ENCODE data around the gene COMT.
"Not testable (repeated sequence)": the region's sequence is repeated elsewhere in the genome, so short reads cannot be mapped to it uniquely, and the experiment has no call there.

COMT gene

GRCh38 chr22:19929586-19930550 is 11.7 kb upstream of the COMT start:
- DNase-seq (ENCODE audit: low read depth in 2 of 2), result no peak

GRCh38 chr22:19930551-19931486 is 10.8 kb upstream of the COMT start:
- DNase-seq (ENCODE audit: low read depth in 2 of 2), result no peak

- no peak for DNase-seq (ENCODE audit: low read depth in 2 of 2)
These were observed 10.1 kb upstream of the COMT start for GRCh38 chr22:19931514-19931913.

- DNase-seq (ENCODE audit: low read depth in 2 of 2), result no peak
These were observed 9.0 kb upstream of the COMT start for GRCh38 chr22:19932367-19933206.

GRCh38 chr22:19933341-19934241 is 8.0 kb upstream of the COMT start:
- no peak for DNase-seq (ENCODE audit: low read depth in 2 of 2)

GRCh38 chr22:19935123-19935718 is 6.4 kb upstream of the COMT start:
- not testable (repeated sequence) for DNase-seq (ENCODE audit: low read depth in 2 of 2)

GRCh38 chr22:19936513-19936912 is 5.1 kb upstream of the COMT start:
- DNase-seq (ENCODE audit: low read depth in 2 of 2), result no peak

GRCh38 chr22:19937616-19938473 is 3.7 kb upstream of the COMT start:
- no peak for DNase-seq (ENCODE audit: low read depth in 2 of 2)

GRCh38 chr22:19940536-19941364 is 822 bp upstream of the COMT start:
- no peak for DNase-seq (ENCODE audit: low read depth in 2 of 2)

- peak in 1 of 2 experiments; percentile 50 for DNase-seq (ENCODE audit: low read depth in 2 of 2)
These were observed 847 bp downstream of the COMT start for GRCh38 chr22:19942157-19943081.

GRCh38 chr22:19943082-19944026 is 1.8 kb downstream of the COMT start:
- DNase-seq (ENCODE audit: low read depth in 2 of 2), result peak; percentile 84

GRCh38 chr22:19948057-19948760 is 6.6 kb downstream of the COMT start:
- no peak for DNase-seq (ENCODE audit: low read depth in 2 of 2)

GRCh38 chr22:19951346-19951745 is 9.8 kb downstream of the COMT start:
- DNase-seq (ENCODE audit: low read depth in 2 of 2), result no peak

GRCh38 chr22:19955241-19956128 is 13.9 kb downstream of the COMT start:
- DNase-seq (ENCODE audit: low read depth in 2 of 2), result no peak

Data from fibroblast of skin of left biceps (primary cell).